ENCODE measurements around the gene PGGT1B. TPM values are rescaled to one million over a fixed set of nuclear protein-coding genes. Genes with fewer than 3 reads are reported as not detected.

PGGT1B gene
- total and polyA plus RNA-seq, 12 donors: 2.6 to 61.4 (median 29.0) TPM

- H3K27me3 ChIP-seq: no peaks in the 10 kb centered on the region
- no peak overlapping the region for H3K4me3 ChIP-seq
- intact Hi-C loops (cut with DNase I): no loop called here
- H3K27ac ChIP-seq: no peak overlapping the region
- TF ChIP-seq CTCF (IDR thresholded peaks at IDR 0.05) (no peak), POLR2A (IDR thresholded peaks at IDR 0.05) (no peak)
- H3K9me3 ChIP-seq (replicated peaks in 1 of 3): no peaks in the 10 kb centered on the region
- DNase-seq: no peak
- H3K36me3 ChIP-seq (replicated peaks in 1 of 2): no peaks in the 10 kb centered on the region
- H3K4me1 ChIP-seq (replicated peaks in 1 of 2): no peaks in the 10 kb centered on the region
These were observed 69.4 kb downstream of the PGGT1B start for GRCh38 chr5:115193295-115193694.

- no peaks in the 10 kb centered on the region for H3K27me3 ChIP-seq
- no peak overlapping the region for H3K4me3 ChIP-seq
- no peaks in the 10 kb centered on the region for H3K36me3 ChIP-seq (replicated peaks in 1 of 2)
- no peaks in the 10 kb centered on the region for H3K9me3 ChIP-seq (replicated peaks in 1 of 3)
- H3K27ac ChIP-seq: no peak overlapping the region
- WGBS, 4 donors: 89 to 100% (median 95%) methylated on average over 1 of the region's 1 CpG
- intact Hi-C loops (cut with DNase I): no loop called here
- DNase-seq: no peak
- H3K4me1 ChIP-seq (replicated peaks in 1 of 2): no peaks in the 10 kb centered on the region
- TF ChIP-seq POLR2A (IDR thresholded peaks at IDR 0.05) (no peak), CTCF (IDR thresholded peaks at IDR 0.05) (no peak)
These were observed 70.6 kb downstream of the PGGT1B start for GRCh38 chr5:115192098-115192497.

- Histone ChIP-seq H3K27me3 (no peaks in the 10 kb centered on the region), H3K9me3 (replicated peaks in 1 of 3) (no peaks in the 10 kb centered on the region), H3K4me3 (no peak overlapping the region), H3K27ac (no peak overlapping the region), H3K4me1 (replicated peaks in 1 of 2) (no peaks in the 10 kb centered on the region), H3K36me3 (replicated peaks in 1 of 2) (no peaks in the 10 kb centered on the region)
- no peak for TF ChIP-seq POLR2A (IDR thresholded peaks at IDR 0.05)
- TF ChIP-seq CTCF (IDR thresholded peaks at IDR 0.05): no peak
- no peak for DNase-seq
- WGBS, 4 donors: 81 to 88% (median 83%) methylated on average over 8 of the region's 8 CpGs
- intact Hi-C loops (cut with DNase I): no loop called here
These were observed 71.1 kb downstream of the PGGT1B start for GRCh38 chr5:115191474-115192031.

- H3K4me3 ChIP-seq: no peak overlapping the region
- TF ChIP-seq POLR2A (IDR thresholded peaks at IDR 0.05) (no peak), CTCF (IDR thresholded peaks at IDR 0.05) (no peak)
- H3K27ac ChIP-seq: no peak overlapping the region
- no peaks in the 10 kb centered on the region for H3K9me3 ChIP-seq (replicated peaks in 1 of 3)
- intact Hi-C loops (cut with DNase I): no loop called here
- H3K27me3 ChIP-seq: no peaks in the 10 kb centered on the region
- no peaks in the 10 kb centered on the region for H3K4me1 ChIP-seq (replicated peaks in 1 of 2)
- no peak for DNase-seq
- no peaks in the 10 kb centered on the region for H3K36me3 ChIP-seq (replicated peaks in 1 of 2)
- WGBS, 4 donors: 74 to 87% (median 86%) methylated on average over 4 of the region's 4 CpGs
These were observed 72.3 kb downstream of the PGGT1B start for GRCh38 chr5:115190388-115190787.
